CD4-positive, alpha-beta T cell treated with Interleukin-10 for 1 hour (primary cell): Measurements from ENCODE around the gene CFP.

Experiments used
- DNase-seq: peaks from one replicate; pipeline ENCODE4 v3.0.0-alpha.2; 2020

Gene CFP

DNA sequence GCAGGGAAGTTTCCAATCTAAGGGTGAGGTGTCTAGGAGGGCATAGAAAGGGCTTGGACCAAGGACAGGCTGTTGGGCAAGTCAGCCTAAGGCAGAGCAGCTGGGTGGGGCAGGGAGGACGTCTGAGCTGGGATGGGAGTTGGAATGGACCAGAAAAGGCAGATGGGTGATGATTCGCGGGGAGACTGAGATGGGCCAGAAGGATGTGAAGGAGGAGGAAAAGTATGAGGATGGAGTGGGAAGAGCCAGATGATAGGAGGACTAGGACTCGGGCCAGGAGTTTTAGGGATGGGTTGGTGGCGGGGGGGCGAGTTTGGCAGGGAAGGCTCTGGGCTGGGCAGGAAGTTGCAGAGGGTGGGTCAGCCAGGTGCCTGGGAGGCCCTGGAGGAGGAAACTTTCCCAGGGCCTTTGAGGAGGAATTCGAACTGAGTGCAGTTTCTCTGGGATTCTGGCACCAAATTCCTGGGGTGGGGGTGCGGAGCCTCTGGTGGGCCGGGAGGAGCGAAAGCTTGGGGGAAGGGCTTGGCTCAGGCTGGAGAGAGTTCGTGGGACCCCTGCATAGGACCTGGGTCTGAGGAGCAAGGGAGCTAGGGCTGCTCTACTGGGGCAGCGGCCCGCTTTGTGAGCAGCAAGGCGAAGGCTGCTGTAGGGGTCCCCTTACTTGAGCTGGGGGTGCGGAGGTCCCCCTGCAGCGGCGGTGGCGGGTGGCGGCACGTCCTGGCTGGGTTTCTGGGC lies 56.2 kb downstream of the CFP start:
- DNase-seq, result no peak
